Endothelial cell of umbilical vein (primary cell): ENCODE measurements around the gene CEP20. TPM values are rescaled to one million over a fixed set of nuclear protein-coding genes. Genes with fewer than 3 reads are reported as not detected.

Source experiments
- BruUV-seq: library from RNA; stranded (reverse); fragments of 400-500 nt; replicated peaks from 2 replicates; lab custom pipeline; 2021; lab: Mats Ljungman, UMichigan
- CTCF ChIA-PET: fragments of 300-600, 350-600 bp; sonication (Branson Sonifier 250); formaldehyde crosslinking; loops from one replicate; lab custom pipeline; 2021; ENCODE audit warnings: antibody characterized with exemption, inconsistent platforms; lab: Charles Lee
- POLR2A ChIA-PET: fragments of 300-600, 350-600 bp; sonication (Branson Sonifier 250); formaldehyde crosslinking; loops from one replicate; lab custom pipeline; 2021; ENCODE audit warnings: antibody characterized with exemption, inconsistent platforms; lab: Charles Lee
- DNase-seq: peaks from one replicate; pipeline ENCODE4 v3.0.0-alpha.2; 2011; ENCODE audit warnings: low read depth, low spot score
- FAIRE-seq: peaks from 2 replicates; lab custom pipeline; 2011; peaks lifted over from hg19 to GRCh38; lab: Jason Lieb, UNC
- H2AFZ ChIP-seq: 2 replicates; pipeline ENCODE4 v1.6.0; 2012; ENCODE audit warnings: low read depth, low read length, control low read depth, inconsistent platforms
- H3K27ac ChIP-seq: 2 replicates; pipeline ENCODE4 v1.5.1; 2011; ENCODE audit warnings: low read depth, mild to moderate bottlenecking, control low read depth, low read length, moderate library complexity; ENCODE audit not compliant: insufficient read depth
- H3K27me3 ChIP-seq, 2 experiments: 2 replicates each; pipeline versions ENCODE4 v1.6.0 to v1.6.1; 2011; ENCODE audit warnings: low read length in 2 of 2, mixed read lengths in 1 of 2; ENCODE audit not compliant: control insufficient read depth in 2 of 2, insufficient read depth in 2 of 2
- H3K36me3 ChIP-seq, 2 experiments: 2 replicates in 1 of 2; 3 replicates in 1 of 2; pipeline ENCODE4 v1.5.1; 2011; ENCODE audit warnings: low read length in 2 of 2, mild to moderate bottlenecking in 1 of 2, moderate library complexity in 1 of 2; ENCODE audit not compliant: control insufficient read depth in 2 of 2, insufficient read depth in 2 of 2; ENCODE audit errors: extremely low read depth in 1 of 2
- H3K4me1 ChIP-seq: 3 replicates; pipeline ENCODE4 v1.5.1; 2011; ENCODE audit warnings: mild to moderate bottlenecking, low read length; ENCODE audit not compliant: control insufficient read depth, insufficient read depth; ENCODE audit errors: extremely low read depth
- H3K4me2 ChIP-seq: 2 replicates; pipeline ENCODE4 v1.6.1; 2011; ENCODE audit warnings: low read length, control low read depth, mixed read lengths; ENCODE audit not compliant: insufficient read depth
- H3K4me3 ChIP-seq, 3 experiments: fragments of 200-600 bp in 1 of 3; sonication (generic), shearing (Covaris generic) in 1 of 3; replicated peaks in 1 of 3; 2 replicates each; pipeline ENCODE4 v1.5.1; 2011 to 2016; ENCODE audit warnings: control low read depth in 3 of 3, low read length in 3 of 3, mild to moderate bottlenecking in 2 of 3, inconsistent platforms in 1 of 3, low read depth in 1 of 3, moderate library complexity in 1 of 3; ENCODE audit not compliant: insufficient read depth in 1 of 3
- H3K79me2 ChIP-seq: 2 replicates; pipeline ENCODE4 v1.6.0; 2012; ENCODE audit warnings: low read length, inconsistent platforms; ENCODE audit not compliant: control insufficient read depth, insufficient read depth
- H3K9ac ChIP-seq: replicated peaks from 2 replicates; pipeline ENCODE3; 2011; ENCODE audit warnings: low read length, control low read depth; ENCODE audit not compliant: insufficient read depth; ENCODE audit errors: extremely low read depth
- H3K9me1 ChIP-seq: replicated peaks from 3 replicates; pipeline ENCODE4 v1.6.0; 2011; ENCODE audit warnings: mild to moderate bottlenecking, low read length; ENCODE audit not compliant: control insufficient read depth, insufficient read depth; ENCODE audit errors: extremely low read depth
- H3K9me3 ChIP-seq: replicated peaks from 2 replicates; pipeline ENCODE4 v1.5.1; 2012; ENCODE audit warnings: low read length, inconsistent platforms; ENCODE audit not compliant: control insufficient read depth, insufficient read depth
- H4K20me1 ChIP-seq: replicated peaks from 2 replicates; pipeline ENCODE3; 2011; ENCODE audit warnings: mild to moderate bottlenecking, low read length; ENCODE audit not compliant: control insufficient read depth, insufficient read depth; ENCODE audit errors: extremely low read depth
- CTCF ChIP-seq, 2 donors: IDR thresholded peaks; 1 replicate in 1 of 2; 2 replicates in 1 of 2; pipeline ENCODE4 v1.5.1; 2011; ENCODE audit warnings: low read length in 2 of 2, mild to moderate bottlenecking in 2 of 2, moderate library complexity in 2 of 2, control low read depth in 1 of 2, inconsistent platforms in 1 of 2, low read depth in 1 of 2; ENCODE audit not compliant: insufficient read depth in 1 of 2; ENCODE audit errors: extremely low read depth in 1 of 2
- EZH2 ChIP-seq: IDR thresholded peaks from 2 replicates; pipeline ENCODE4 v1.6.1; 2012; ENCODE audit warnings: borderline replicate concordance, low read depth, mild to moderate bottlenecking, moderate library complexity, low read length, inconsistent platforms; ENCODE audit not compliant: severe bottlenecking
- FOS ChIP-seq: IDR thresholded peaks from 2 replicates; pipeline ENCODE4 v1.6.1; 2011; ENCODE audit warnings: mild to moderate bottlenecking, low read length, moderate library complexity, borderline replicate concordance; ENCODE audit not compliant: insufficient read depth
- GATA2 ChIP-seq: IDR thresholded peaks from 2 replicates; pipeline ENCODE4 v1.7.0; 2011; ENCODE audit warnings: low read depth, mild to moderate bottlenecking, moderate library complexity, mixed read lengths, low read length; ENCODE audit not compliant: insufficient read length, insufficient read depth
- JUN ChIP-seq: IDR thresholded peaks from 2 replicates; pipeline ENCODE4 v1.6.1; 2011; ENCODE audit warnings: borderline replicate concordance, low read depth; ENCODE audit not compliant: insufficient read length, insufficient read depth
- MYC ChIP-seq: IDR thresholded peaks from one replicate; pipeline ENCODE4 v1.6.1; 2011; ENCODE audit warnings: mild to moderate bottlenecking, low read depth, low read length
- POLR2A ChIP-seq: IDR thresholded peaks from 2 replicates; pipeline ENCODE4 v1.6.1; 2012; ENCODE audit warnings: low read depth, mild to moderate bottlenecking, control low read depth, low read length
- POLR2AphosphoS5 ChIP-seq: IDR thresholded peaks from 2 replicates; pipeline ENCODE4 v1.6.1; 2012; ENCODE audit warnings: low read depth, mild to moderate bottlenecking, control low read depth, low read length, moderate library complexity; ENCODE audit not compliant: insufficient read depth
- dilution Hi-C: fragments of 300-500 bp; cut with MboI; formaldehyde crosslinking; loops from one replicate; pipeline ENCODE4 v1.15.0; 2019; ENCODE audit warnings: low sequenced_read_pairs; ENCODE audit not compliant: extremely low pct_ligation_motif_present
- intact Hi-C: fragments of 100-400 bp; cut with micrococcal nuclease; formaldehyde crosslinking; loops from one replicate; pipeline ENCODE4 v1.10.0; 2022
- polyA plus RNA-seq, 4 experiments: library from polyadenylated mRNA; depleted of rRNA in 3 of 4; stranded (reverse) in 3 of 4; unstranded in 1 of 4; fragments of >200 nt; gene quantifications; 2 replicates each; pipeline versions ENCODE4 v1.2.1 to v1.2.3, GENCODE V29; 2011 to 2012; ENCODE audit warnings: missing spikeins in 1 of 4
- total RNA-seq: library from RNA; stranded (reverse); gene quantifications from 2 replicates; pipeline ENCODE4 v1.2.3, GENCODE V29; 2021
- TF ChIP-seq, protein P1 (sequence below): IDR thresholded peaks from 2 replicates; pipeline ENCODE4 v1.6.1; 2011; ENCODE audit not compliant: insufficient read depth, insufficient read length

Gene CEP20
- total and polyA plus RNA-seq, 2 donors (not counting 3 experiments of a cell fraction or from before 2014, with no cell fraction given): 9.5 to 28.0 TPM

- FAIRE-seq: no peak
- POLR2A ChIA-PET: no interaction called here
Observed at GRCh38 chr16:15846510-15846909, 41.9 kb downstream of the CEP20 start.

GRCh38 chr16:15843635-15844279, 44.6 kb downstream of the CEP20 start:
- FAIRE-seq: no peak
- no peak overlapping the region for H3K9ac ChIP-seq
- no peaks in the 10 kb centered on the region for H3K79me2 ChIP-seq
- dilution Hi-C loops: no loop called here
- ChIA-PET POLR2A (no interaction called here), CTCF (interaction anchor here (1.3 to 3.1 kb wide), 2 partner anchors 22 to 31 kb away, joined by 4 to 13 read pairs; no protein-coding TSS in a partner anchor)
- H3K9me1 ChIP-seq: no peaks in the 10 kb centered on the region
- intact Hi-C loops: no loop called here
- no peak overlapping the region for H2AFZ ChIP-seq
- H3K4me3 ChIP-seq: no peak overlapping the region
- no TSS peak for BruUV-seq
- no peak for DNase-seq
- no peaks in the 10 kb centered on the region for H3K4me1 ChIP-seq
- TF ChIP-seq MYC: no peak
- no peak for TF ChIP-seq POLR2AphosphoS5
- TF ChIP-seq POLR2A: no peak
- no peak for TF ChIP-seq GATA2
- TF ChIP-seq EZH2: no peak
- no peak for TF ChIP-seq FOS
- no peak for TF ChIP-seq CTCF (IDR thresholded peaks at IDR 0.05; ENCODE audit: extremely low read depth in 1 of 2, insufficient read depth in 1 of 2, low read depth in 1 of 2, low read length in 2 of 2)
- TF ChIP-seq, protein P1, sequence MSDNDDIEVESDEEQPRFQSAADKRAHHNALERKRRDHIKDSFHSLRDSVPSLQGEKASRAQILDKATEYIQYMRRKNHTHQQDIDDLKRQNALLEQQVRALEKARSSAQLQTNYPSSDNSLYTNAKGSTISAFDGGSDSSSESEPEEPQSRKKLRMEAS: no peak
- no peaks in the 10 kb centered on the region for H3K36me3 ChIP-seq
- no peak overlapping the region for H3K27ac ChIP-seq
- H4K20me1 ChIP-seq: no peaks in the 10 kb centered on the region
- peaks cover 2 to 6% of the 10 kb centered on the region in 2 experiments for H3K27me3 ChIP-seq
- H3K9me3 ChIP-seq: no peaks in the 10 kb centered on the region
- no peak overlapping the region for H3K4me2 ChIP-seq

More at GRCh38 chr16:15846510-15846909, 41.9 kb downstream of the CEP20 start:
- Histone ChIP-seq H3K9me3 (no peaks in the 10 kb centered on the region), H3K4me1 (no peaks in the 10 kb centered on the region), H3K27ac (no peak overlapping the region), H3K27me3 (peaks cover 2 to 6% of the 10 kb centered on the region in 2 experiments), H3K9ac (no peak overlapping the region), H3K36me3 (no peaks in the 10 kb centered on the region), H4K20me1 (no peaks in the 10 kb centered on the region), H3K9me1 (no peaks in the 10 kb centered on the region), H2AFZ (no peak overlapping the region), H3K4me2 (no peak overlapping the region), H3K4me3 (no peak overlapping the region), H3K79me2 (no peaks in the 10 kb centered on the region)
- BruUV-seq: no TSS peak
- CTCF ChIA-PET: interaction anchor here (0.7 to 2.0 kb wide), 3 partner anchors 22 to 90 kb away, joined by 3 to 7 read pairs (median 3); no protein-coding TSS in a partner anchor
- DNase-seq: no peak
- TF ChIP-seq FOS (no peak), JUN (no peak)
- intact Hi-C loops: no loop called here
- dilution Hi-C loops: no loop called here
